A673 (cell line): ENCODE results near the gene ABCB1. TPM values are rescaled to one million over a fixed set of nuclear protein-coding genes. Genes with fewer than 3 reads are reported as not detected.
"Not testable (repeated sequence)": the region's sequence is repeated elsewhere in the genome, so short reads cannot be mapped to it uniquely, and the experiment has no call there.

Source experiments
- BruUV-seq: library from RNA; stranded (reverse); fragments of 400-500 nt; replicated peaks from 2 replicates; lab custom pipeline; 2021; lab: Mats Ljungman, UMichigan
- CTCF ChIA-PET: fragments of 300-600 bp; sonication (Branson Sonifier 250); formaldehyde crosslinking; loops from one replicate; lab custom pipeline; 2022; ENCODE audit warnings: antibody characterized with exemption; lab: Charles Lee
- POLR2A ChIA-PET: fragments of 300-600 bp; sonication (Branson Sonifier 250); formaldehyde crosslinking; loops from one replicate; lab custom pipeline; 2022; ENCODE audit warnings: antibody characterized with exemption; ENCODE audit not compliant: low non-redundant PET; lab: Charles Lee
- DNase-seq: peaks from one replicate; pipeline ENCODE4 v3.0.0-alpha.2; 2015; ENCODE audit warnings: low spot score
- H3K27ac ChIP-seq: fragments of 200-600 bp; sonication (generic); 2 replicates; pipeline ENCODE4 v1.5.1; 2016; ENCODE audit warnings: mixed run types, low read depth, mild to moderate bottlenecking, mixed read lengths, antibody characterized with exemption, low read length; ENCODE audit not compliant: poor library complexity, severe bottlenecking
- H3K27me3 ChIP-seq: fragments of 200-600 bp; sonication (generic); replicated peaks from 2 replicates; pipeline ENCODE4 v1.6.1; 2017; ENCODE audit warnings: mixed run types, low read depth, mild to moderate bottlenecking, mixed read lengths, antibody characterized with exemption, low read length; ENCODE audit not compliant: insufficient read depth, poor library complexity
- H3K36me3 ChIP-seq: fragments of 200-600 bp; sonication (generic); 2 replicates; pipeline ENCODE4 v1.6.1; 2016; ENCODE audit warnings: mixed run types, mild to moderate bottlenecking, mixed read lengths, antibody characterized with exemption, low read length; ENCODE audit not compliant: insufficient read depth, poor library complexity, severe bottlenecking
- H3K4me1 ChIP-seq: fragments of 200-600 bp; sonication (generic); 2 replicates; pipeline ENCODE4 v1.6.1; 2017; ENCODE audit warnings: mixed run types, mild to moderate bottlenecking, mixed read lengths, antibody characterized with exemption, low read length; ENCODE audit not compliant: insufficient read depth, poor library complexity, severe bottlenecking
- H3K4me3 ChIP-seq: fragments of 200-600 bp; sonication (generic); 2 replicates; pipeline ENCODE4 v1.5.1; 2016; ENCODE audit warnings: low read depth, mixed run types, mild to moderate bottlenecking, mixed read lengths, low read length; ENCODE audit not compliant: poor library complexity, severe bottlenecking
- H3K9me3 ChIP-seq: fragments of 200-600 bp; sonication (generic); 2 replicates; pipeline ENCODE4 v1.6.1; 2016; ENCODE audit warnings: mixed run types, low read depth, mild to moderate bottlenecking, mixed read lengths, antibody characterized with exemption, low read length; ENCODE audit not compliant: poor library complexity, severe bottlenecking
- EZH2 ChIP-seq: fragments of 200-600 bp; sonication (generic); IDR thresholded peaks from 2 replicates; pipeline ENCODE4 v1.6.1; 2017; ENCODE audit warnings: borderline replicate concordance, low read depth, mild to moderate bottlenecking, mixed read lengths, antibody characterized with exemption, low read length; ENCODE audit not compliant: poor library complexity, severe bottlenecking
- intact Hi-C: fragments of 100-400 bp; cut with micrococcal nuclease; formaldehyde crosslinking; loops from one replicate; pipeline ENCODE4 v1.10.0; 2022; ENCODE audit not compliant: unreplicated experiment
- total RNA-seq: library from RNA; stranded (reverse); gene quantifications from 2 replicates; pipeline ENCODE4 v1.2.3, GENCODE V29; 2021
- TF ChIP-seq, protein P1 (sequence below): fragments of 300-800, 200-600 bp; sonication (generic); conservative IDR thresholded peaks from 2 replicates; pipeline ENCODE4 v1.5.1; 2017; ENCODE audit warnings: low read depth, mild to moderate bottlenecking, antibody characterized with exemption, low read length, moderate library complexity, mixed read lengths

The ABCB1 gene
- total RNA-seq, 1 experiment from 2014 or later, result not detected

DNA sequence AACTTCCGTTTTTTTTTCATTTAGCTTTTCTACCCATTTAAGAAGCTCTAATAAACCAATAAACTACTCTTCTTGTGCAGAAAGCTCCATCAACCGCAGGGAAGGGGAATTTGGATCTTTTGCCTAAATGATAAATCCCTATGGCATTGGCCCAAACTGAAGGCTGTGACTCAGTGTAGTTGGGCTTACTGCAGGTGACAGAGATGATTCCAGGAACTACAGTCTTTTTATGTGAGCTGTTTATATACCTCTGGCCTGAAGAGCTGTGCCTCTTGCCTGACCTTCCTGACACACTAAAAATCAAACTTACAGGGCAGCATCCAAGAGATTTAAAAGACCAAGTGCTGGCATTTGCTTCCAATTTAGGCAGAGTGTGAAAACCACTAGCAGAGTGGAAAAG, 25.2 kb downstream of the ABCB1 start:
- no peaks in the 10 kb centered on the region for H3K4me1 ChIP-seq
- intact Hi-C loops, result no loop called here
- H3K27me3 ChIP-seq, result no peaks in the 10 kb centered on the region
- ChIA-PET CTCF (interaction anchor here (0.6 kb wide), 1 partner anchor 427 kb away, joined by 6 read pairs; no protein-coding TSS in a partner anchor), POLR2A (no interaction called here)
- no peak for TF ChIP-seq EZH2
- TF ChIP-seq, protein P1, sequence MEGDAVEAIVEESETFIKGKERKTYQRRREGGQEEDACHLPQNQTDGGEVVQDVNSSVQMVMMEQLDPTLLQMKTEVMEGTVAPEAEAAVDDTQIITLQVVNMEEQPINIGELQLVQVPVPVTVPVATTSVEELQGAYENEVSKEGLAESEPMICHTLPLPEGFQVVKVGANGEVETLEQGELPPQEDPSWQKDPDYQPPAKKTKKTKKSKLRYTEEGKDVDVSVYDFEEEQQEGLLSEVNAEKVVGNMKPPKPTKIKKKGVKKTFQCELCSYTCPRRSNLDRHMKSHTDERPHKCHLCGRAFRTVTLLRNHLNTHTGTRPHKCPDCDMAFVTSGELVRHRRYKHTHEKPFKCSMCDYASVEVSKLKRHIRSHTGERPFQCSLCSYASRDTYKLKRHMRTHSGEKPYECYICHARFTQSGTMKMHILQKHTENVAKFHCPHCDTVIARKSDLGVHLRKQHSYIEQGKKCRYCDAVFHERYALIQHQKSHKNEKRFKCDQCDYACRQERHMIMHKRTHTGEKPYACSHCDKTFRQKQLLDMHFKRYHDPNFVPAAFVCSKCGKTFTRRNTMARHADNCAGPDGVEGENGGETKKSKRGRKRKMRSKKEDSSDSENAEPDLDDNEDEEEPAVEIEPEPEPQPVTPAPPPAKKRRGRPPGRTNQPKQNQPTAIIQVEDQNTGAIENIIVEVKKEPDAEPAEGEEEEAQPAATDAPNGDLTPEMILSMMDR, result no peak
- BruUV-seq, result no TSS peak
- H3K36me3 ChIP-seq, result no peaks in the 10 kb centered on the region
- H3K9me3 ChIP-seq, result no peaks in the 10 kb centered on the region
- no peak overlapping the region for H3K27ac ChIP-seq
- DNase-seq, result no peak
- no peak overlapping the region for H3K4me3 ChIP-seq

DNA sequence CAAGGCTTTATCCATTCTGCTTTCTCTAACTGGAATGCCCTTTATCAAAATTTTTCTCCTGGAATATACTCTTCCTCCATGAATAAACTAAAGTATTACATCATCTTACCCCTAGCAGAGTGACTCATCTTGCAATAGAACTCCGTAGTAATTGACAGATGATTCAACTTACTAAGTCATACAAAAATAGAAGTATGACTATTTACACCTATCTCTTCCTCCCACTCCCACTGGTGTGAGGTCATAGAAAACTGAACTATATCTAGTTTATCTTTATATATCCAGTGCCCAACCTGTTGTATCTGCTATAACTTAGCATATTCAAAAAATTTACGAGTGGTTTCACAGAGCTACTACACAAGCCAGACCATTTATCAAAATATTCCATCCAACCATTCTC, 26.1 kb downstream of the ABCB1 start:
- H3K27ac ChIP-seq, result no peak overlapping the region
- no peaks in the 10 kb centered on the region for H3K9me3 ChIP-seq
- no peaks in the 10 kb centered on the region for H3K36me3 ChIP-seq
- intact Hi-C loops, result no loop called here
- no peak overlapping the region for H3K4me3 ChIP-seq
- DNase-seq, result peak; percentile 2
- no peaks in the 10 kb centered on the region for H3K27me3 ChIP-seq
- H3K4me1 ChIP-seq, result no peaks in the 10 kb centered on the region
- CTCF ChIA-PET, result no interaction called here
- POLR2A ChIA-PET, result no interaction called here
- no peak for TF ChIP-seq EZH2
- TF ChIP-seq, protein P1, result no peak
- BruUV-seq, result no TSS peak

GRCh38 chr7:87572513-87572912, 28.2 kb downstream of the ABCB1 start:
- H3K27ac ChIP-seq, H3K9me3 ChIP-seq, intact Hi-C loops, BruUV-seq, POLR2A ChIA-PET, H3K36me3 ChIP-seq, DNase-seq, H3K27me3 ChIP-seq, H3K4me1 ChIP-seq, H3K4me3 ChIP-seq, CTCF ChIA-PET: not testable (repeated sequence)

GRCh38 chr7:87570178-87570577, 30.5 kb downstream of the ABCB1 start:
- no peaks in the 10 kb centered on the region for H3K36me3 ChIP-seq
- no peak overlapping the region for H3K27ac ChIP-seq
- no peak overlapping the region for H3K4me3 ChIP-seq
- CTCF ChIA-PET, result no interaction called here
- no TSS peak for BruUV-seq
- H3K9me3 ChIP-seq, result no peaks in the 10 kb centered on the region
- POLR2A ChIA-PET, result no interaction called here
- H3K4me1 ChIP-seq, result no peaks in the 10 kb centered on the region
- intact Hi-C loops, result no loop called here
- DNase-seq, result no peak
- H3K27me3 ChIP-seq, result peaks cover 5% of the 10 kb centered on the region
- no peak for TF ChIP-seq EZH2
- TF ChIP-seq, protein P1, result no peak
